WTC11 (cell line): ENCODE results near the gene EVL. TPM values are rescaled to one million over a fixed set of nuclear protein-coding genes. Genes with fewer than 3 reads are reported as not detected.

Experiments
- ATAC-seq: fragments of 200-7000 bp; cut with Tn5 transposase; 2 replicates; pipeline ENCODE4 v1.10.0; 2021; ENCODE audit warnings: mild to moderate bottlenecking, moderate library complexity
- CTCF ChIA-PET: fragments of 300-600 bp; sonication (Branson Sonifier 250); formaldehyde crosslinking; loops from one replicate; lab custom pipeline; 2021; ENCODE audit warnings: antibody characterized with exemption; lab: Charles Lee
- POLR2A ChIA-PET: fragments of 350-600 bp; sonication (Branson Sonifier 250); formaldehyde crosslinking; loops from one replicate; lab custom pipeline; 2021; ENCODE audit warnings: antibody characterized with exemption; lab: Charles Lee
- DNase-seq: peaks from one replicate; pipeline ENCODE4 v3.0.0; 2021; ENCODE audit warnings: low spot score
- H3K27ac Mint-ChIP-seq: 2 replicates; pipeline ENCODE4 v1.8.0; 2021; ENCODE audit warnings: mixed read lengths
- H3K27me3 Mint-ChIP-seq: 2 replicates; pipeline ENCODE4 v1.8.0; 2021; ENCODE audit warnings: low read depth, mild to moderate bottlenecking, moderate library complexity, mixed read lengths
- H3K36me3 Mint-ChIP-seq: 2 replicates; pipeline ENCODE4 v1.8.0; 2021; ENCODE audit warnings: mixed read lengths
- H3K4me1 Mint-ChIP-seq: 2 replicates; pipeline ENCODE4 v1.8.0; 2022; ENCODE audit warnings: mixed read lengths
- H3K4me3 Mint-ChIP-seq: 2 replicates; pipeline ENCODE4 v1.8.0; 2021; ENCODE audit warnings: mild to moderate bottlenecking, moderate library complexity, mixed read lengths
- H3K9me3 Mint-ChIP-seq: 2 replicates; pipeline ENCODE4 v1.8.0; 2021; ENCODE audit warnings: mixed read lengths
- CREM ChIP-seq: sonication (generic); formaldehyde crosslinking; IDR thresholded peaks from 2 replicates; pipeline ENCODE4 v1.8.1; 2022; ENCODE audit warnings: mild to moderate bottlenecking, missing genetic modification reagents, moderate library complexity
- ELF4 ChIP-seq: sonication (generic); formaldehyde crosslinking; IDR thresholded peaks from 2 replicates; pipeline ENCODE4 v1.8.1; 2022; ENCODE audit warnings: low read depth, mild to moderate bottlenecking, moderate library complexity, missing genetic modification reagents
- ERG ChIP-seq: fragments of 250-450 bp; sonication (Bioruptor Pico); IDR thresholded peaks from 2 replicates; pipeline ENCODE4 v1.8.0; 2021; ENCODE audit warnings: mild to moderate bottlenecking
- FOXK1 ChIP-seq: sonication (generic); formaldehyde crosslinking; IDR thresholded peaks from 2 replicates; pipeline ENCODE4 v1.8.0; 2022; ENCODE audit warnings: mild to moderate bottlenecking, moderate library complexity, missing genetic modification reagents
- HMGA2 ChIP-seq: fragments of 250-450 bp; sonication (Bioruptor Pico); IDR thresholded peaks from 2 replicates; pipeline ENCODE4 v1.4.0; 2021; ENCODE audit warnings: mild to moderate bottlenecking, moderate library complexity
- IRF1 ChIP-seq: sonication (generic); formaldehyde crosslinking; IDR thresholded peaks from 2 replicates; pipeline ENCODE4 v1.8.0; 2023; ENCODE audit warnings: missing genetic modification reagents
- MAX ChIP-seq: sonication (generic); formaldehyde crosslinking; IDR thresholded peaks from 2 replicates; pipeline ENCODE4 v1.8.0; 2022; ENCODE audit warnings: mild to moderate bottlenecking, missing genetic modification reagents
- MLX ChIP-seq: sonication (generic); formaldehyde crosslinking; IDR thresholded peaks from 2 replicates; pipeline ENCODE4 v1.8.1; 2023; ENCODE audit warnings: mild to moderate bottlenecking, missing genetic modification reagents, moderate library complexity
- NR1H2 ChIP-seq: sonication (generic); formaldehyde crosslinking; IDR thresholded peaks from 2 replicates; pipeline ENCODE4 v1.9.0; 2021; ENCODE audit warnings: mild to moderate bottlenecking, moderate library complexity, missing genetic modification reagents
- PRRX2 ChIP-seq: fragments of 250-450 bp; sonication (Bioruptor Pico); IDR thresholded peaks from 2 replicates; pipeline ENCODE4 v1.8.0; 2021; ENCODE audit warnings: mild to moderate bottlenecking
- RORB ChIP-seq: fragments of 250-450 bp; sonication (Bioruptor Pico); IDR thresholded peaks from 2 replicates; pipeline ENCODE4 v1.9.0; 2021; ENCODE audit warnings: mild to moderate bottlenecking
- SOX15 ChIP-seq: fragments of 250-450 bp; sonication (Bioruptor Pico); IDR thresholded peaks from 2 replicates; pipeline ENCODE4 v1.9.0; 2021; ENCODE audit warnings: mild to moderate bottlenecking
- ZNF121 ChIP-seq: sonication (generic); formaldehyde crosslinking; IDR thresholded peaks from 2 replicates; pipeline ENCODE4 v1.8.0; 2023; ENCODE audit warnings: missing genetic modification reagents
- ZNF232 ChIP-seq: sonication (generic); formaldehyde crosslinking; IDR thresholded peaks from 2 replicates; pipeline ENCODE4 v1.8.0; 2022; ENCODE audit warnings: mild to moderate bottlenecking, missing genetic modification reagents
- ZNF396 ChIP-seq: fragments of 250-450 bp; sonication (Bioruptor Pico); IDR thresholded peaks from 2 replicates; pipeline ENCODE4 v1.8.0; 2021; ENCODE audit warnings: mild to moderate bottlenecking, moderate library complexity, borderline replicate concordance
- total RNA-seq: library from RNA; stranded (reverse); gene quantifications from 3 replicates; pipeline ENCODE4 v1.2.3, GENCODE V29; 2021
- TF ChIP-seq, protein P1 (sequence below): sonication (generic); formaldehyde crosslinking; IDR thresholded peaks from 2 replicates; pipeline ENCODE4 v1.8.0; 2023; ENCODE audit warnings: mild to moderate bottlenecking, missing genetic modification reagents

Gene EVL
- total RNA-seq, 1 experiment from 2014 or later: 60.8 TPM

DNA sequence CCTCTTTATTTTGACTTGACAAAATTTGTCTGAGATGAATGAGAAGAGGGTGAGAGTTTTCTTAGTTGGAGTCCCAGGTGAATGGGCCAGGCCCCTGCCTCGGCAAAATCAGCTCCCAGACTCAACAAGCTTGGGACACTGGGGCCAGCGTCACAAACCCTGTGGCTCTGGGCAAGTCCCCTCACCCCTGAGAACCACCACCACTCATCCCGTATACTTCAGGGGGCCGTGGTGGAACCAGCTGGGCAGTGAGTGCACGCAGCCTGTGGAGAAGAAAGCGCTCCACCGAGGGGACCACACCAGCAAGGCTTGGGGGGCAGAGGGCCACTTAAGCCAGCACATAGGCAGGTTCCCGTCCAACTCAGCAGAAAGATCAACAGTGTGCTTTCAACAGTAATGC, 54.0 kb downstream of the EVL start:
- H3K9me3 Mint-ChIP-seq: no peaks in the 10 kb centered on the region
- no peak overlapping the region for H3K27ac Mint-ChIP-seq
- POLR2A ChIA-PET: no interaction called here

GRCh38 chr14:100120522-100121269, 55.5 kb downstream of the EVL start:
- H3K4me3 Mint-ChIP-seq: no peak overlapping the region
- H3K27ac Mint-ChIP-seq: peak overlapping the region; percentile 51; the same call in 1 of the 2 replicates
- no peaks in the 10 kb centered on the region for H3K36me3 Mint-ChIP-seq
- no peaks in the 10 kb centered on the region for H3K9me3 Mint-ChIP-seq
- no peak for TF ChIP-seq ERG (CRISPR knock-in tag)
- TF ChIP-seq FOXK1: no peak
- TF ChIP-seq IRF1 (CRISPR knock-in tag): no peak
- TF ChIP-seq HMGA2: no peak
- no peak for TF ChIP-seq MLX (CRISPR knock-in tag)
- TF ChIP-seq, protein P1, sequence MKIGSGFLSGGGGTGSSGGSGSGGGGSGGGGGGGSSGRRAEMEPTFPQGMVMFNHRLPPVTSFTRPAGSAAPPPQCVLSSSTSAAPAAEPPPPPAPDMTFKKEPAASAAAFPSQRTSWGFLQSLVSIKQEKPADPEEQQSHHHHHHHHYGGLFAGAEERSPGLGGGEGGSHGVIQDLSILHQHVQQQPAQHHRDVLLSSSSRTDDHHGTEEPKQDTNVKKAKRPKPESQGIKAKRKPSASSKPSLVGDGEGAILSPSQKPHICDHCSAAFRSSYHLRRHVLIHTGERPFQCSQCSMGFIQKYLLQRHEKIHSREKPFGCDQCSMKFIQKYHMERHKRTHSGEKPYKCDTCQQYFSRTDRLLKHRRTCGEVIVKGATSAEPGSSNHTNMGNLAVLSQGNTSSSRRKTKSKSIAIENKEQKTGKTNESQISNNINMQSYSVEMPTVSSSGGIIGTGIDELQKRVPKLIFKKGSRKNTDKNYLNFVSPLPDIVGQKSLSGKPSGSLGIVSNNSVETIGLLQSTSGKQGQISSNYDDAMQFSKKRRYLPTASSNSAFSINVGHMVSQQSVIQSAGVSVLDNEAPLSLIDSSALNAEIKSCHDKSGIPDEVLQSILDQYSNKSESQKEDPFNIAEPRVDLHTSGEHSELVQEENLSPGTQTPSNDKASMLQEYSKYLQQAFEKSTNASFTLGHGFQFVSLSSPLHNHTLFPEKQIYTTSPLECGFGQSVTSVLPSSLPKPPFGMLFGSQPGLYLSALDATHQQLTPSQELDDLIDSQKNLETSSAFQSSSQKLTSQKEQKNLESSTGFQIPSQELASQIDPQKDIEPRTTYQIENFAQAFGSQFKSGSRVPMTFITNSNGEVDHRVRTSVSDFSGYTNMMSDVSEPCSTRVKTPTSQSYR (CRISPR knock-in tag): no peak
- TF ChIP-seq ZNF232 (CRISPR knock-in tag): no peak
- TF ChIP-seq ZNF121 (CRISPR knock-in tag): no peak
- no peak for TF ChIP-seq NR1H2 (CRISPR knock-in tag)
- TF ChIP-seq PRRX2 (CRISPR knock-in tag): no peak
- TF ChIP-seq CREM: no peak
- TF ChIP-seq, all 79 proteins: peak for 0
- no peak for DNase-seq
- ChIA-PET CTCF (interaction anchor here (0.9 to 3.9 kb wide), 5 partner anchors 12 to 72 kb away, joined by 3 to 23 read pairs (median 4); no protein-coding TSS in a partner anchor), POLR2A (no interaction called here)
- no peak for ATAC-seq
- Mint-ChIP-seq H3K4me1 (no peaks in the 10 kb centered on the region), H3K27me3 (no peaks in the 10 kb centered on the region)

More for the DNA sequence above, 54.0 kb downstream of the EVL start:
- Mint-ChIP-seq H3K4me1 (no peaks in the 10 kb centered on the region), H3K4me3 (no peak overlapping the region), H3K36me3 (no peaks in the 10 kb centered on the region), H3K27me3 (no peaks in the 10 kb centered on the region)
- DNase-seq: no peak
- no peak for ATAC-seq
- no peak for TF ChIP-seq RORB (CRISPR knock-in tag)
- no peak for TF ChIP-seq HMGA2
- no peak for TF ChIP-seq ZNF396 (CRISPR knock-in tag)
- TF ChIP-seq MAX (CRISPR knock-in tag): no peak
- TF ChIP-seq SOX15: no peak
- TF ChIP-seq ELF4 (CRISPR knock-in tag): no peak
- CTCF ChIA-PET: interaction anchor here (1.2 to 3.9 kb wide), 3 partner anchors 11 to 74 kb away, joined by 3 to 23 read pairs (median 12); no protein-coding TSS in a partner anchor
